Suprapubic skin (tissue), 3 donors: ENCODE data around the gene RMC1.

Experiments
- CTCF ChIP-seq, 2 donors: fragments of 200-600 bp in 1 of 2; fragments of 450-650 bp in 1 of 2; sonication (generic) in 1 of 2; IDR thresholded peaks; one replicate each; pipeline ENCODE4 v1.5.1; 2016 to 2019; ENCODE audit warnings: antibody characterized with exemption in 2 of 2, mild to moderate bottlenecking in 1 of 2, moderate library complexity in 1 of 2
- POLR2A ChIP-seq, 2 donors: fragments of 450-650 bp; IDR thresholded peaks; one replicate each; pipeline ENCODE4 v1.6.1; 2017; ENCODE audit warnings: antibody characterized with exemption in 2 of 2, mild to moderate bottlenecking in 2 of 2, moderate library complexity in 2 of 2

DNA sequence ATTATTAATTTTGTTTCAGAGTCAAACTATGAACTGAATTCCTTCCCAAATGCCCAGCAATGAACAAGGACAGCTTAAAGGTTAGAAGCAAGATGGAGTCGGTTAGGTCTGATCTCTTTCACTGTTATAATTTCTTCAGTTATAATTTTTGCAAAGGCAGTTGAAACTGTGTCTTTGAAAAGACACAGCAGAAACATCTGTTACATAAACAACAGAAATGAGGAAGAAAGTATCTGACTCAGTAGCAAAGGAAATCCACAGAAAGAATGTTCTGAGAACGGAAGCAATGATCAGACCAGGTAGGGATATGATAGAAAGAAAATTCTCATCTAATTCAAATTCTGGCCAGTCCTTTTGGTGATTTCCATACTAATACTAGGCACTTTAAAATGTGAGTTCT is 5.2 kb upstream of the RMC1 start:
- TF ChIP-seq CTCF (IDR thresholded peaks at IDR 0.05) (no peak), POLR2A (IDR thresholded peaks at IDR 0.05) (no peak)
